Measurements from ENCODE around the gene SUN1. TPM values are rescaled to one million over a fixed set of nuclear protein-coding genes. Genes with fewer than 3 reads are reported as not detected.
"Not testable (repeated sequence)": the region's sequence is repeated elsewhere in the genome, so short reads cannot be mapped to it uniquely, and the experiment has no call there.

SUN1 gene
- total RNA-seq, 1 donor from 2014 or later = 176 TPM

- intact Hi-C loops (cut with DNase I) = no loop called here
- DNase-seq (ENCODE audit: missing footprints) (peak; percentile 64), ATAC-seq (peak; percentile 74)
These were observed 35.3 kb downstream of the SUN1 start for GRCh38 chr7:867406-868188.

- peak; percentile 65 for DNase-seq (ENCODE audit: missing footprints)
- ATAC-seq = no peak
- intact Hi-C loops (cut with DNase I) = no loop called here
These were observed 35.9 kb downstream of the SUN1 start for GRCh38 chr7:868189-868486.

- intact Hi-C loops (cut with DNase I) = no loop called here
- no peak for ATAC-seq
- DNase-seq (ENCODE audit: missing footprints) = peak; percentile 16
These were observed 37.1 kb downstream of the SUN1 start for GRCh38 chr7:869348-869747.

- intact Hi-C loops (cut with DNase I) = loop anchor here (5.0 to 10.0 kb wide), 3 partner anchors 35 to 547 kb away; no protein-coding TSS in a partner anchor
- no peak for ATAC-seq
- DNase-seq (ENCODE audit: missing footprints) = peak; percentile 53
These were observed 39.7 kb downstream of the SUN1 start for GRCh38 chr7:871900-872537.

- intact Hi-C loops (cut with DNase I) = loop anchor here (1.0 to 10.0 kb wide), 4 partner anchors 35 to 548 kb away; no protein-coding TSS in a partner anchor
- DNase-seq (ENCODE audit: missing footprints) = peak; percentile 4
- not testable (repeated sequence) for ATAC-seq
These were observed 40.4 kb downstream of the SUN1 start for GRCh38 chr7:872685-873084.

GRCh38 chr7:873367-874002, 41.2 kb downstream of the SUN1 start:
- DNase-seq (ENCODE audit: missing footprints) = peak; percentile 92
- intact Hi-C loops (cut with DNase I) = loop anchor here (1.0 to 10.0 kb wide), 4 partner anchors 36 to 549 kb away; no protein-coding TSS in a partner anchor
- ATAC-seq = peak; percentile 21

GRCh38 chr7:874031-874749, 41.9 kb downstream of the SUN1 start:
- ATAC-seq (no peak), DNase-seq (ENCODE audit: missing footprints) (peak; percentile 22)
- intact Hi-C loops (cut with DNase I) = loop anchor here (5.0 to 10.0 kb wide), 3 partner anchors 37 to 549 kb away; no protein-coding TSS in a partner anchor

- DNase-seq (ENCODE audit: missing footprints) (peak; percentile 5), ATAC-seq (no peak)
- intact Hi-C loops (cut with DNase I) = loop anchor here (10.0 kb wide), 1 partner anchor 550 kb away; no protein-coding TSS in a partner anchor
These were observed 42.8 kb downstream of the SUN1 start for GRCh38 chr7:875051-875450.

GRCh38 chr7:875476-876076, 43.3 kb downstream of the SUN1 start:
- intact Hi-C loops (cut with DNase I) = loop anchor here (10.0 kb wide), 1 partner anchor 551 kb away; no protein-coding TSS in a partner anchor
- no peak for DNase-seq (ENCODE audit: missing footprints)
- no peak for ATAC-seq

- peak; percentile 98 for DNase-seq (ENCODE audit: missing footprints)
- intact Hi-C loops (cut with DNase I) = loop anchor here (10.0 kb wide), 1 partner anchor 552 kb away; no protein-coding TSS in a partner anchor
- ATAC-seq = peak; percentile 85
These were observed 44.0 kb downstream of the SUN1 start, which contains the start of gene GET4 for GRCh38 chr7:876077-876971. GET4 (plus strand) TSS chr7:876554; CDS start chr7:876646, 92 bp downstream.

- DNase-seq (ENCODE audit: missing footprints) = no peak
- intact Hi-C loops (cut with DNase I) = loop anchor here (10.0 kb wide), 1 partner anchor 552 kb away; no protein-coding TSS in a partner anchor
- ATAC-seq = no peak
These were observed 44.7 kb downstream of the SUN1 start for GRCh38 chr7:876972-877311.

GRCh38 chr7:877312-878232, 45.3 kb downstream of the SUN1 start:
- DNase-seq (ENCODE audit: missing footprints) (peak; percentile 76), ATAC-seq (no peak)
- intact Hi-C loops (cut with DNase I) = loop anchor here (10.0 kb wide), 1 partner anchor 553 kb away; no protein-coding TSS in a partner anchor

- DNase-seq (ENCODE audit: missing footprints) (peak; percentile 64), ATAC-seq (no peak)
- intact Hi-C loops (cut with DNase I) = loop anchor here (10.0 kb wide), 1 partner anchor 554 kb away; no protein-coding TSS in a partner anchor
These were observed 46.8 kb downstream of the SUN1 start for GRCh38 chr7:879093-879492.

- peak; percentile 32 for DNase-seq (ENCODE audit: missing footprints)
- ATAC-seq = no peak
- intact Hi-C loops (cut with DNase I) = loop anchor here (10.0 kb wide), 2 partner anchors 295 to 555 kb away; no protein-coding TSS in a partner anchor
These were observed 47.4 kb downstream of the SUN1 start for GRCh38 chr7:879706-880105.

GRCh38 chr7:880450-880849, 48.2 kb downstream of the SUN1 start:
- intact Hi-C loops (cut with DNase I) = loop anchor here (10.0 kb wide), 1 partner anchor 294 kb away; no protein-coding TSS in a partner anchor
- ATAC-seq (no peak), DNase-seq (ENCODE audit: missing footprints) (peak; percentile 22)

All from Right ventricle myocardium inferior (tissue), 1 donor.